HS-5 (cell line): ENCODE results near the gene KIF20A.
"Not testable (repeated sequence)": the region's sequence is repeated elsewhere in the genome, so short reads cannot be mapped to it uniquely, and the experiment has no call there.

Experiments
- DNase-seq: peaks from one replicate; pipeline ENCODE4 v3.0.0-alpha.2; 2012; ENCODE audit warnings: low read depth

Gene KIF20A

GRCh38 chr5:138178516-138179276 lies at the start of gene KIF20A, which contains the start of gene BRD8:
KIF20A (plus strand) TSS chr5:138179112; CDS start chr5:138179681, 569 bp downstream.
BRD8 (minus strand) TSS chr5:138178630; CDS start chr5:138178614, 16 bp downstream.
- DNase-seq: peak; percentile 96

- no peak for DNase-seq
Observed at GRCh38 chr5:138129347-138129746, 49.6 kb upstream of the KIF20A start.

GRCh38 chr5:138132543-138132942 lies 46.4 kb upstream of the KIF20A start:
- DNase-seq: no peak

GRCh38 chr5:138138949-138139780 lies 39.7 kb upstream of the KIF20A start, which contains the start of gene NME5:
NME5 (minus strand) TSS chr5:138139428; CDS start chr5:138138780, 648 bp downstream.
- no peak for DNase-seq

GRCh38 chr5:138139781-138140090 lies 39.2 kb upstream of the KIF20A start:
- DNase-seq: no peak

- DNase-seq: no peak
Observed at GRCh38 chr5:138140268-138140667, 38.6 kb upstream of the KIF20A start.

- DNase-seq: no peak
Observed at GRCh38 chr5:138141734-138142133, 37.2 kb upstream of the KIF20A start.

- DNase-seq: not testable (repeated sequence)
Observed at GRCh38 chr5:138143578-138143977, 35.3 kb upstream of the KIF20A start.

- DNase-seq: peak; percentile 49
Observed at GRCh38 chr5:138148811-138149210, 30.1 kb upstream of the KIF20A start.

- peak; percentile 22 for DNase-seq
Observed at GRCh38 chr5:138149530-138149929, 29.4 kb upstream of the KIF20A start.

GRCh38 chr5:138155977-138156376 lies 22.9 kb upstream of the KIF20A start:
- DNase-seq: not testable (repeated sequence)

GRCh38 chr5:138157626-138158025 lies 21.3 kb upstream of the KIF20A start:
- no peak for DNase-seq

GRCh38 chr5:138159666-138160065 lies 19.2 kb upstream of the KIF20A start:
- DNase-seq: no peak

GRCh38 chr5:138160706-138161105 lies 18.2 kb upstream of the KIF20A start:
- no peak for DNase-seq

- no peak for DNase-seq
Observed at GRCh38 chr5:138163721-138164120, 15.2 kb upstream of the KIF20A start.

- no peak for DNase-seq
Observed at GRCh38 chr5:138169124-138169523, 9.8 kb upstream of the KIF20A start.

- DNase-seq: no peak
Observed at GRCh38 chr5:138170299-138170698, 8.6 kb upstream of the KIF20A start.

- peak; percentile 3 for DNase-seq
Observed at GRCh38 chr5:138177941-138178515, 884 bp upstream of the KIF20A start.

- DNase-seq: no peak
Observed at GRCh38 chr5:138179277-138179857, 455 bp downstream of the KIF20A start.

- peak; percentile 62 for DNase-seq
Observed at GRCh38 chr5:138180183-138180782, 1.4 kb downstream of the KIF20A start.

GRCh38 chr5:138180841-138181240 lies 1.9 kb downstream of the KIF20A start:
- DNase-seq: no peak

GRCh38 chr5:138182808-138183207 lies 3.9 kb downstream of the KIF20A start:
- DNase-seq: no peak
